NCI-H2196 (cell line): ENCODE data around the gene TFCP2L1.
A peak's percentile ranks its signal among the peaks of the same experiment; 100 is the strongest.
"Not testable (repeated sequence)": the region's sequence is repeated elsewhere in the genome, so short reads cannot be mapped to it uniquely, and the experiment has no call there.

Source experiments
- DNase-seq: peaks from one replicate; lab custom pipeline; 2025; ENCODE audit not compliant: unreplicated experiment; lab: John Stamatoyannopoulos, UW

TFCP2L1 gene

DNA sequence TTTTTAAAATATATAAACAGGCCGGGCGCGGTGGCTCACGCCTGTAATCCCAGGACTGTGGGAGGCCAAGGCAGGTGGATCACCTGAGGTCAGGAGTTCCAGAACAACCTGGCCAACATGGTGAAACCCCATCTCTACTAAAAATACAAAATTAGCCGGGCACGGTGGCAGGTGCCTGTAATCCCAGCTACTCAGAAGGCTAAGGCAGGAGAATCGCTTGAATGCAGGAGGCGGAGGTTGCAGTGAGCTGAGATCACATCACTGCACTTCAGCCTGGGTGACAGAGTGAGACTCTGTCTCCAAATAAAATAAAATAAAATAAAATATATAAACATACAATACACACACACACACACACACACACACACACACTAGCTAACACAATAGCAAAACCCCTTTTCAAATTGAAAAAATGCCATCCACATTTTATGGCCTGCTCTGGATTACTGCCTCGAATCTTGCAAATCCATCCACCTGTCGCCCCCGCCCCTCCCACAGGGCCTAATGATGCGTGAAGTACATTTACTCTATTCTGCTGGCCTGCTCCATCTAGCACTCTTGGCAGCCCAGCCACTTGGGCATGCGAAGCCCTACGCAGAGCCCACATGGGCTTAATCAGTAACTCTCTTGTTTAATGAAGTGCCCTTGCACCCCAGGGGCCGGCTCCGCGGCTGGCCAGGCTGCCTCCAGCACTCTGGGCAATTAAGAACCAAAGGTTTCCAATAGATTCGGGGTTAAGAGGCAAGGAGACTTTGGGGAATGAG is 57.4 kb downstream of the TFCP2L1 start:
- DNase-seq = peak; percentile 82

- DNase-seq = not testable (repeated sequence)
Observed at GRCh38 chr2:121225681-121226080, 59.3 kb downstream of the TFCP2L1 start.

DNA sequence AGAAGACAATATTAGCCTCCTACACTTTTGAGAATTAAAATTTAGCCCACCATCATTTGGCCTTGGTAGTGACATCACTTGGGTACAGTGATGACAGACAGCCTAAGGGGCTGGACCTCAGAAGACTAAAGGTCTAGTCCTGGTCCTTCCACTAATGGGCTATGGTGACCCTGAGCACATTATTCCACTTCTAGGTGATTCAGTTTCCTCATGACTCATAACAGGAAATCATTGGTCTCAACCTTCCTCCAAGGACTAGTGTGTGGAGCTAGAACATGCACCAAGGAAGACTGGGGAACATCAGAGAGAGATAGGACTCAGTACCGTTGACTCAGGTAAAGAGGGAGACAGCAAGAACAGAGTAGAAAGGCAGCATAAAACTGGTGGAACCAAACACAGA is 64.0 kb downstream of the TFCP2L1 start:
- no peak for DNase-seq

DNA sequence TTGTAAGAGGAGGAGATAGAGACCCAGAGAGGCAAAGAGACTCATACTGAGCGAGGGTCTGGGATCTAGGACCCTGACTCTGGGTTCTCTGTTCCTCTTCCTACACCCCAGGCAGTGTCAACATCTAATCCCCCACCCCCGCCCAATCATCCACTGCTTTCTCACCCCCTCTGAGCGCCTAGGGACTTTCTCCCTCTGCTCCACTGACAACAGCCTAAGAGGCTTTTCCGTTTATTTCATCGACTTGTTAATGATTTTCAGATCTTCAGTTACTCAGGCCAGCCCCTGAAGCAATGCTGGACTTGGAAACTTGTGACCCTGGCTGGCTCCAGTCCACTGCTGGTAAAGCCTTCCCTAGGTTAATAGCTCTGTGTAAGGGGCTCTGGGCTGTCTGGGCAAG is 65.1 kb downstream of the TFCP2L1 start:
- no peak for DNase-seq

DNA sequence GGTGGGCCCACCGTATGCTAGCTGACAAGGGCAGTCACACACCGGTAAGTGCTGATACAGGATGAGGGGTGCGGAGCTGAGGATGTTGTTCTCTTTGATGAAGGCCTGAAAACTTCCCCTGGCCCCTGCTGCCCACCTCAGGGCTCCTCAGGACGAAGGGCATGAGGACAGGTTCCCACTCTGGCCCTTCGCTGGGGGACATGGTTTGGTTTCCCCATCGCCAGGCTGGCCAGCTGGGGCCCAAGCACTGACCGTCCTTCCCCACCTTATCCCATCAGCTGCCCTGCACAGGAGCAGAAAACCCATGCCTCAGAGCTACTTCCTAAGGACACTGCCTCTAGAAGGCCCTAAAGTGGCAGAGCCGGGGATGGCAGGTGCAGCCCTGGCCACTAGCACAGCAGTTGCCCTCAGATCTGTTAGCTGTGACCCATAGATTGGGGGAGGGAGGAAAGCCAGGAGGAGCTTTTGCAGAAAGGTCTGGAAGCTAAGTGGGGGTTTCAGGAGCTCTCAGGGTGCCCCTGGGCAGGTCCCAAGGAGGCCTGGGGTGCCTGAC is 66.5 kb downstream of the TFCP2L1 start:
- DNase-seq = no peak

DNA sequence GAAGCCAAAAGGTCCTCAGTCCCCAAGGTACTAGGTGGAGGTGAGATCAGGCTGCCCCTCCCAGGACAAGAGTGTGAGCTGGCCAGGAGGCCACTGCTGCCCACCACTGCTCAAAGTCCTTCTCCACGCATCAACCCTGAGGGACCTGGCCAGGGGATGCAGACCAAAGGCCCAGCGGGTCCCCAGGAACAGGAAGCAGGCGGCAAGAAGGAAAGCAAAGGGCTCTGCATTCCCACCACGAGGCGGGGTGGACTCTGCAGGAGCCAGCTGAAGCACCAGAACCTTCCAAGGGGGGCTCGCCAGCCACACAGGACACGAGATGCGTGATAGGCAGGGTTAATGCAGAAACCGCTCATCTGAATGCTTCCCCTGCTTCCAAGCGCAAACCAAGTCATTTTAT is 67.4 kb downstream of the TFCP2L1 start:
- no peak for DNase-seq

DNA sequence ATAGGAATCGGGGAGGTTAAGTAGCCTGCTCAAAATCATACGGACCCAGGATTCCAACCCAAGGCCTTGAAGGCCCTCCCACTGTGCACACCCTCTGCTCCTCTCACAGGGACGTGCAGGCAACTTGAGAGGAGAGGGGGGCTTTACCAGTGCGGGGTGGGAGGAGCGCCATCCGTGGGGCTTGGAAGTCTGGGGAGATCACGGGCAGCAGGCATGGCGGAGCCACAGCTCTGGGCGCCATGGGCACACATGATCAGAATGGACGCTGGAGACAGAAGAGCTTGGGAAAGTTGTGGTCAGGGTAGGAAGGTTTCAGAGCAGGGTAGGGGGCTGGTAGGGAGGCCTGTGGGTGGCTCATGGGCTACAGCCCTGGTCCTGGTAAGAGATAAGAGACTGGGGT is 70.7 kb downstream of the TFCP2L1 start:
- DNase-seq = no peak

- no peak for DNase-seq
Observed at GRCh38 chr2:121213386-121213785, 71.6 kb downstream of the TFCP2L1 start.

DNA sequence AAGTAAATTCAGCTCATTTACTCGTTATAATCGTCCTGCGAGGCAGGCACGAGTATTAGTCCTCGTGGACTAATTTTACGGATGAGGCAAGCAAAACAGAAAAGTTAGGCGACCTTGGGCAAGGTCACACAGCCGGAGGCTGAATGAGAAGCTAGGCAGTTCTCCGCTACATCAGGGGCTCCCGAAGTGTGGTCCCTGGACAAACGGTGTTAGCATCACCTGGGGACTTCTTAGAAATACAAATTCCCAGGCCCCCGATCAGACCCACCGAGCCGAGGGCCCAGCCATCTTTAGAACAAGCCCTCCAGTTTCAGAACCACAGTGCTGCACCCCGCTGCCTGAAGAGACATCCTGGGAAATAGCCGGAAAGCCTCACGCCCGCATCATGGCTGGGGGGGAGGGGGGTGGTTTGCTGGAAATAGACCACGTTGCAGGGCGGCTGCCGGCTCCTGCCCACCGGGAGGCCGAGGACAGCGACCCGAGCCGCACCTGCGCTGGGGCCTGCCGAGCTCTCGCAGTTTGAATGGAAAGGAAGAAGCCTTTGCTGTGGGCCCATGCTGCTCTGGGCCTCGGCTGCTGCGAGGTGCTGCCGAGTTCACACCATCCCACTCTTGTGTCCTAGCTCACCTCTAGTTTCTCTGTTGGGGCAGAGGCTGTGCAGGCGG is 72.2 kb downstream of the TFCP2L1 start:
- no peak for DNase-seq

DNA sequence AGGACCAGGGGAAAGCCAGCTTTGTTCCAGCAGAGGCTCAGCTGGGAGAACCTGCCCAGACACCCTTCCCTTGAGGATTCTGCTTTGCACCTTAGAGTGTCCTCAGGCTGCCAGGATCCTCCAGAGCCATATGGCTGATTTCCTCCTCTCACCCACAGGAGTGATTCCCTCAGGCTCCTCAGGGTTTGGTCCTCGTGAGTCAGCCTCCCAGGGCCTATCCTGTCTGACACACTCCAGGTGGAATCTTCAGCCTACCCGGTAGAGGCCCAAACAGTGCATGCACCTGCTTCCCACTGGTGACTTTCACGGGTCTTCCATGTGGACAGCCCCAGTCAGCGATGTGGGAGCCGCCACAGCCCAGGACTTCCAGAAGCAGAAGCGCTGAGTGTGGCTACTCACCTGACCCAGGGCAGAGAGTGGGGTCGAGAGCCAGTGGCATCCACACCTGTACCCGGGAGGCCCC is 73.3 kb downstream of the TFCP2L1 start:
- no peak for DNase-seq

DNA sequence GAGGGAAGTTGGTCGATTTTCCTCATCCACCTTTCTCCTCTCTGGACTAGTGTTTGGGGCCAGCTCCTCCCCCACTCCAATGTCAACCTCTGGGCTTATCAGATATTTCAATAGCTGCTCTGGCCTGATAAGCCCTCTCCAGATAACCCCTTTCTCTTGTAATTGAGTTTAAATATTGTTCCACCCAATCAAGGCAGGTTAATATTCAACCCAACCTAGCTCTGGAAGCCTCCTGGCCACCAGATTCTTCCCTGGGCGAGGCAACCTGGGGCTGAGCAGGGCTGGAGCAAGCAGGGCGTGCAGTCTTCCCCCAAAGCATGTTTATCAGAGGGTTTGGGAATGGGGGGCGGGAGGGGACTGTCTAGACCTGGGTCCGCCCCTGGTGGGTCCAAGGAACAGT is 73.8 kb downstream of the TFCP2L1 start:
- DNase-seq = no peak

DNA sequence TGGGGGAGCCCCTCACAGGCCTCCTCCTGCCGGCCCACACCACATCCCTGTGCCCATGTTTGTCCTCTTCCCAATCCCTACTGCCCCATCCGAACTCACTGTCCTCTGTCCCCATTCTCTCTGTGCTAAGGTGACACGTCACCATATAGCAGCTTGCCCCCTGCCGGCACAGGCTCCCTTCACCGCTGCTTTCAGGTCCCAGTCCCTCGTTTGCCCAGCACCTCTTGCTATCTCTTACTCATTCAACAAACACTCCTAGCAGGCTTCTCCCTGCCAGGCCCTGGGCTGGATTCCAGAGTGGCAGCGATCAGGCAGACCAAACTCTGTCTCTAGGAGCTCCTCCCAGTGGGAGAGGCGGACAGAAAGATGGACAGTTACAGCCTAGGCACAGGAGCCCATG is 74.3 kb downstream of the TFCP2L1 start:
- DNase-seq = no peak

DNA sequence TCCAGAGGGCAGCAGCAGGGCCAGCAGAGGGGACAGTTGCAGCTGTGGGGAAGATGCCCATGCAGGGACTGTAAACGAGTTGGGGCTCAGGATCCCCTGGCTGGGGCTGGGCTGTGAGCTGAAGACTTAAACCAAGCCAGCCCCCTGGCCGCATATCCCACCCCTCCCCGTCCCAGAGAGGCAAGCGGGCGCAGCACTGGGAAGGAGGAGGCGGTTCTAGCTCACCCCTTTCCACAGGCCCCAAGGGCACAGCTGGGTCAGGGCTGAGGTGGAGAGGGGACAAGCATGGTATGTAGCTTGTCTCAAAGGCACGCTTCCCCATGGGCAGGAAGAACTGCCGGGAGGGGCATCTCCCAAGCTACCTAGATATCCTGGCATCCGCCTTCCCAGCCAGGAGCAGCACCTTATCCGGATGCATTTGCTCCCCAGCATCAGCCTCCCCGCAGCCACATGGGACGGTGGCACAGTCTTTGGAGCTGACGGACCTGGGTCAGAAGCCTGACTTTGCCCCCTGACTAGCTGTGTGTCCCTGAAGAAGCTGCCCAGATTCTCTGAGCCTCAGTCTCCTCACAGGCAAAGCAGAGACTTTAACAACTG is 75.9 kb downstream of the TFCP2L1 start:
- no peak for DNase-seq

DNA sequence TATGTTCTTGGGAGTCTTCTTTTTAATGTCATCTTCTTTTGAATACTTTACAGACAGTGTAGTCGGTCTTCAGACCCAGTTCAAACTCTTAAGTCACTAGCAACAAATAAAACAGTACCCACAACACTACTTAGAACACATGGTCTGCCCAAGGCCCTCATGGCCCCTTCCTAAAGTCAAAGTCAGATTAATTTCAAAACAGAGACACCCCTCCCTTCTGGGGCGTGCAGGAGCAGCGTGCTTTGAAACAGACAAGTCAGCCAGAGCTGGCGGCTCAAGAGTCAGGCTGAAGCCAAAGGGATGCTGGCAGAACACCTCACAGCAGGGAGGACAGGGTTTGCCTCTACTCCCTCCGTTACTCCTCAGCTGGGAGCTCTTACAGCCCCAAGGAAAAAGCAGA is 77.5 kb downstream of the TFCP2L1 start:
- DNase-seq = no peak

DNA sequence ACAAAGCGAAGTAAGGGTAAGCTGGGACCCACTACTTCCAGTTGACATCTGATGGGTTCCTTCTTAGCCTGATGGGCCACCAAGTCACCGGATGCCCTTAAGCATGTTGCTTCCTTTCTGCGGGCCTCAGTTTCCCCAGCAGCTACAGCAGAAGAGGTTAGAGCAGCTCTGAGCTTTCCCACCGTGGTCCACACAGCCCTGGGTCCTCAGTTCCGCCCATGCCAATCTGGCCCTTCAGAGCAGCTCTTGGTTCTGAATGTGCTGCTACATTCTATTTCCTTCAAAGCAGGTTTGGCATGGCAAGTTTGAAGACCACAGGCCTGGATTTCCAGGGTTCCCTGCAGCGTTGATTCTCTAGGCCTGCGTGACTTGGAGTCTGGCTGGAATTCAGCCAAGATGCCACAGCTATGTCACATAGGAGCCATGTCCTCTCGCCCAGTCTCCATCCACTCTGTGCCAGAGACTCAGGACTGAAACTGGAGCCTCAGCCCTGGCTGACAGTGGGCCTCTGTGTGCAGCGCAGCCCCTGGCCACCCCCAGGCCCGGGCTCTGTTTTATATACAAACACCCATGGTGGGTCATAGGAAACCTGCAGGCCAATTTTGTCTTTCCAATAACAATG is 79.6 kb downstream of the TFCP2L1 start:
- no peak for DNase-seq

DNA sequence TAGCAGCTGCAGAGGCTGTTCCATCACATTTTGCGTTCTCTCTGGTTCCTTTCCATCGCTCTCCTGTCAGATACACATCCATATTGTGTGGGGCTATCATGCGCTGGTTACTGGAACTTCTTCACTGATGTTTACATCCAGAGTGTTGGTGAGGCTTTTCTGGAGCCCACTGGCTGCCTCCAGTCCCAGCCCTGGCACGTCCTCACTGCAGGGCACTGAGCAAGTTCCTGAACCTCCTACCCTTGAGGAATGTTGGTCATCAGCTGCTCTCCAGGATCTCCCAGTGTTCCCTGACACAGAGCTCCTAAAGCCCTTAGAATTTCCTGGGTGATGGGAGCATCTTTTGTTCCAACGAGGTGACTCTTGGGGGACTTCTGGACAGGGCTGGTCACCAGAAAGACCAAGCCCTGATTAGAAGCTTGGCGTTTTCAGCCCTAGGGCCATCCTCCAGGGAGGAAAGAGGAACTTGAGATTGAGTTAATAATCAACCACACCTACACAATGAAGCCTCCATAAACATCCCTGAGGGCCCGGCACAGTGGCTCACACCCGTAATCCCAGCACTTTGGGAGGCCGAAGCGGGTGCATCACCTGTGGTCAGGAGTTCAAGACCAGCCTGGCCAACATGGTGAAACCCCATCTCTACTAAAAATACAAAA is 81.3 kb downstream of the TFCP2L1 start:
- no peak for DNase-seq

GRCh38 chr2:121202541-121203310 is 82.3 kb downstream of the TFCP2L1 start:
- DNase-seq = peak; percentile 64

DNA sequence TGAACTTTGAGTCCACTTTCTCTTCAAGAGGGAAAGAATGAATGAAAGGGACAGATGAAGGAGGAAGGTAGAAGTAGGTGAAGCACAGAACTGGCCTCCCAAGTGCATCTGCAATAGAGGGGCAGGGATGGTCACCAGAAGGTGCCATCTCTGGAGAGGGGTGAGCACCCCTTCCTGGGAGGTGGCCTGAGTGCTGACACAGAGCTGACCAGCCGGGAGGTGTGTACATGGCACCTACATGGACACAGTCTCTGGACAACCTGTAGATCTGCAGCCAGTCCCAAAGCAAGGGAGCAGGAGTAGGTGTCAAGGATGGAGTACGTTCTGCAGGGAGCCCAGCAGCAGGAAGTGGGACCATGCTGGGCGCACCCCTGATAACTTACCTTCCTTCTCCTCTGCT is 83.2 kb downstream of the TFCP2L1 start:
- no peak for DNase-seq

DNA sequence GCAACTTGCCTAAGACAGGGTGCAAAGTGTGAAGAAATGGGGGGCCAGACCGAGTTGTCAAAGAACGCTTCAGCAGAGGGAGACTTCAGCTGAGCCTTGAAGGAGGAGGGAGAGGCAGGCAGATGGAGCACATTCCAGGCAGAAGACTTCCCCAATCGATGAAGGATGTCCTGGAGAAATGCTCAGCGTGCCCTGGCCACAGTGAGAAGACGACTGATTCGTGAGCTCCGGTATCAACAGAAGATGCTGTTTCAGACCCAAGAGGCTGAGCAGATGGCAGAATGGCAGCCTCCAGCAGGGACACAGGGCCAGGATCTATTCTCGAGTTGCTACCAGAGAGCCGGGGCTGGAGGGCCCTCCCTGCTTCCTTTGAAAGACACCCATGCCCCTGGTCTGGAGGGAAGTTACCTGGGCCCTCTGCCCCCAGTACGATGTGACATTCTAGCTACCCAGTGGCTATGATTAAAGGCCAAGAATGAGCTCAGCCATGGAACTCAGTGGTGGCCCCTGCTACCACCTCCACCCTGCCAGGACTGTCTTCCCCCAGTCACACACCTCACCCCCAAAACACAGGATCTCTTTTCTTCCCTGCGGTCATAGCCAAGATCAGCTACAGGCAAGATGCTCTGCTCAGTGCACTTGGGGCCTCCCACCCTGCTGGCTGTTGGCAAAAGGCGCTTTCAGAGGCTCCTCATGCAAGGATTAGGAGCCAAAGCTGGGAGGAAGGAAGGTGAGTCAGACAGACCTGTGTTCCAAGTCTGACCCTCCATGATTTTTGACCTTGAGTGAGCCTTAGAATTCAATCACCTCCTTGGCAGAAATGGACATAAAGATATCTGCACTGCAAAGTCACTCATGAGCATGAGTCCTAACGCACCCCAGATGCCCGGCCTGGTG is 84.3 kb downstream of the TFCP2L1 start:
- no peak for DNase-seq
